Keratinocyte (primary cell): ENCODE data around the gene TAOK3.

Experiments used
- EZH2 ChIP-seq: IDR thresholded peaks from one replicate; pipeline ENCODE4 v1.6.1; 2012; ENCODE audit warnings: inconsistent platforms, mild to moderate bottlenecking, low read length, moderate library complexity
- TF ChIP-seq, protein P1 (sequence below), 3 experiments: IDR thresholded peaks in 1 of 3; conservative IDR thresholded peaks in 1 of 3; optimal IDR thresholded peaks in 1 of 3; 2 replicates in 2 of 3; 3 replicates in 1 of 3; pipeline versions ENCODE3 to v1.5.1; 2011; ENCODE audit warnings: low read length in 3 of 3, mild to moderate bottlenecking in 3 of 3, moderate library complexity in 2 of 3, control low read depth in 1 of 3, inconsistent platforms in 1 of 3; ENCODE audit not compliant: insufficient read depth in 2 of 3; ENCODE audit errors: extremely low read depth in 1 of 3

- TF ChIP-seq, protein P1, sequence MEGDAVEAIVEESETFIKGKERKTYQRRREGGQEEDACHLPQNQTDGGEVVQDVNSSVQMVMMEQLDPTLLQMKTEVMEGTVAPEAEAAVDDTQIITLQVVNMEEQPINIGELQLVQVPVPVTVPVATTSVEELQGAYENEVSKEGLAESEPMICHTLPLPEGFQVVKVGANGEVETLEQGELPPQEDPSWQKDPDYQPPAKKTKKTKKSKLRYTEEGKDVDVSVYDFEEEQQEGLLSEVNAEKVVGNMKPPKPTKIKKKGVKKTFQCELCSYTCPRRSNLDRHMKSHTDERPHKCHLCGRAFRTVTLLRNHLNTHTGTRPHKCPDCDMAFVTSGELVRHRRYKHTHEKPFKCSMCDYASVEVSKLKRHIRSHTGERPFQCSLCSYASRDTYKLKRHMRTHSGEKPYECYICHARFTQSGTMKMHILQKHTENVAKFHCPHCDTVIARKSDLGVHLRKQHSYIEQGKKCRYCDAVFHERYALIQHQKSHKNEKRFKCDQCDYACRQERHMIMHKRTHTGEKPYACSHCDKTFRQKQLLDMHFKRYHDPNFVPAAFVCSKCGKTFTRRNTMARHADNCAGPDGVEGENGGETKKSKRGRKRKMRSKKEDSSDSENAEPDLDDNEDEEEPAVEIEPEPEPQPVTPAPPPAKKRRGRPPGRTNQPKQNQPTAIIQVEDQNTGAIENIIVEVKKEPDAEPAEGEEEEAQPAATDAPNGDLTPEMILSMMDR (optimal IDR thresholded peaks at IDR 0.05 in 1 of 3, IDR thresholded peaks at IDR 0.05 in 1 of 3, conservative IDR thresholded peaks at IDR 0.05 in 1 of 3; ENCODE audit: extremely low read depth in 1 of 3, insufficient read depth in 2 of 3, low read length in 3 of 3): no peak
- TF ChIP-seq EZH2: no peak
These were observed 246.5 kb downstream of the TAOK3 start for GRCh38 chr12:118126119-118126757.
